Kidney capillary endothelial cell (primary cell): ENCODE results near the gene AP2A2.

Experiments used
- DNase-seq: peaks from one replicate; pipeline ENCODE4 v3.0.0-alpha.2; 2018; ENCODE audit warnings: low spot score

The AP2A2 gene

DNA sequence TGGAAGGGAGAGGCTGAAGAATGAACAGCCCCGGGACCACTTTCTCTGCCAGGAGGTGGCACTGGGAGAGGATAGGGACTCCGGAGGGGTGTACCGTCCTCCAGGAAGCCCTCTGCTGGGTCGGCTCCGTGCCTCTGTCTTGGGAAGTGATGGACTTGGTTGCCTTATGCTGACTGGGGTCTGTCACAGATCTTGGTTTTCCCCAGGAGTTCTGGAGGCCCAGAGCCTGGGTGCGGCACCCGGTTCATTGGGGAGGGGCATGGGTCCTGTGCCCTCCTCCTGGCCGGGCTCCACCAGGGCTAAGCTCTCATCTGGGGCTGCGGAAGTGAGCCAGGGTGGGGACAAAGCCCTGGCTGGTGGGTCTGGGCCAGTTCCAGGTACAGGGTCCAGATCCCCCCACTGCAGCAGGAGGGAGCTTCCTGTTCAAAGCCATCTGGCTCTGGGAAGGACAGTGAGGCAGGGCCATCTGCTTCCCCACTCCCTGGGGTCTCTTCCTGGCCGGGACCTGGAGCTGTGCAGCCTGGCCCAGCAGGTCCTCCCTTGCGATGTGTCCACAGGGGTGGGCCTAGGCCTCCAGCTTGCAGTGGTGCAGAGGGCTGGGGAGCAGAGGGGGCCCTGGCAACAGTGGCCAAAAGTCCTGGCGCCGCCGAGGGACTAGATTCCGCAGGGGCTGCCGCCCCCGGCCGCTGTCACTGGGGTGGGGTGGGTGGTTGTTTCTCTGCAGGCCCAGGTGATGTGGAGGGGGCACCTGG is 1.1 kb upstream of the AP2A2 start:
- no peak for DNase-seq

DNA sequence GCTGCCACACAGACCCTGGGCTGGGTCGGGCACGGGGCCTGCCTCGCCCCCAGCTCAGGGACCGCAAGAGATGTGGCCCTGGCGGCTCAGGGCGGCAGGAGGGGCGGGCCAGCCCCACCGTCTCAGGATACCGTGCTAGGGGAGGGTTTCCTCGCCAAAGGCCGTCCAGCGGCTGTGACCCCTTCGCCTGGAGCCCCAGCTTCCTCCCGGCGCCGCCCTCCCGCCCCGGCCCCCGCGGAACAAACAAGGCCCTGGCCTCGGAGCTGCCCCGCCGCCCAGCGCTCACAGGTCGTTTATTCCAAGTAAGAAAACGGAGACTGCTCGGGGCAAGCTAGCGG is 543 bp upstream of the AP2A2 start:
- no peak for DNase-seq

DNA sequence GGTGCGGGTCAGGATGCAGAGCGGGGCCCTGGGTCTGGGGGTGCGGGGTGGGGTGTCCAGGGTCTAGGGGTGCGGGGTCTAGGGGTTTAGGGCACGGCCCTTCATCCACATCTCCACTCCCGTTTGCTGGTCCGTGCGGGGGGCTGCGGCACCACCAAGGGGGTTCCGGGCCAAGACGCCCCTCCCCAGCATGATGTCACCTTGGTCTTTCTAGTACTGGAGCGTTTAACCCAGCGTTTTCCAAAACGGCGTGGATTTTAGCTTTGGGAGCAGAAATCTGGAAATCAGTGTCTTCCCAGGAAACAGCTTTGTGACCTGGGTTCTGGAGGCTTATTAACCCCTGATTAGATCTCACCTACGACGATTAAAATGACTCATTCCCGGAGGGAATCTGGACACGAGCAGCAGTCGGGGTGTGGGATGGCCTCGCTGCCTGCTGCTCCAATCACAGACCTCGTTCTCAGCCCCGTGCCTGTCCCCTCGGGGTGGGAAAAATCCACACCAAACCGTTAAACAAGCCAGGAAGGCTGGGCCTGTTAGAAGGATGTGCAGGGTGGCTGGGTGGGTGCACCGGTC is 759 bp downstream of the AP2A2 start:
- DNase-seq = no peak

DNA sequence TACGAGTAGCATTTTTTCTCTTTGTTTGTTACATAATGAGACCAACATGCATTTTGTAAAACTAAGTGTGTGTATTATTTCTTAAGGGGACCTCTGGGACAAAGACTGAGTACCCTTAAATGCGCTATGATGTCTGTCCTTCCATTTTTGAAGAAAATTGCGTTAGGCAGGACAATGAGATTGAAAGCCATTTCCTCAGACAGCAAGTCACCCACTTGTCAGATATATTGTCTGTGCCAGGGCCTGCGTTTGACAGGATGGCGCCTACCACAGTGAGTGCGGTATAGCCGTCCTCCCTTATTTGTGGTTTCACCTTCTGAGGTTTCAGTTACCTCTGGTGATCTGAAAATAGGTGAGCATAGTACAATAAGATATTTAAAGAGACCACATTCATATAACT is 2.2 kb downstream of the AP2A2 start:
- no peak for DNase-seq

DNA sequence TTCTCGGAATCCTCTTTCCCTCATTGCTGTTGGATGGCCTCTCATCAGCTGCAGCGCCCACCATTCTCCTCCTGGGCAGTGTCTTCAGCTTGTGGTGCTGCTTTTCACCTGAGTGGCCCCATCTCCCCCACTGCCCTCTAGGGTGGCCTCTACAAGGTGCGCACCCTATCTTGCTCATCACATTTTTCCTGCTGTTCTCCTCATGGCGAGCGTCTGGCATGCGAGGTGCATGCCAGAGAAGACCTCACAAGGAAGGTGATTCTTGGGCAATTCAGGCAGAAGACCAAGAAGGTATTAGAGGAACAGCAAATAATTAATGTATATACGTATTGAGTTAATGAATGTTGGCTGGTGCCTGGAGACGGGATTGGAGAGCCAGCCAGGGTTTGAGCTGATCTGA is 3.1 kb downstream of the AP2A2 start:
- DNase-seq = no peak

DNA sequence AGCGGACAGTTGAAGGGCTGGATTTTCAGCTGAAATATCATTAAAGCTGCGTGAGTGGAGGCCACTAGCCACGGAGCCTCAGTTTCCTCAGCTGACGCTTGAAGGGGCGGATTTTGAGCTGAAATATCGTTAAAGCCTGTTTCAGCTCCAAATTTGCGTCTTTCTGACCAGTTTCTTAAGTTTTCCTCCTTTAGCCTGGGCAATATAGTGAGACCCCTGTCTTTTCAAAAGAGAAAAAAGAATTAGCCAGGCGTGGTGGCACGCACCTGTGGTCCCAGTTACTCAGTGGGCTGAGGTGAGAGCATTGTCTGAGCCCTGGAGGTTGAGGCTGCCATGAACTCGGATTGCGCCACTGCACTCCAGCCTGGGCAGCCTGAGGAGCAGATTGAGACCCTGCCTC is 3.7 kb downstream of the AP2A2 start:
- DNase-seq = no peak

DNA sequence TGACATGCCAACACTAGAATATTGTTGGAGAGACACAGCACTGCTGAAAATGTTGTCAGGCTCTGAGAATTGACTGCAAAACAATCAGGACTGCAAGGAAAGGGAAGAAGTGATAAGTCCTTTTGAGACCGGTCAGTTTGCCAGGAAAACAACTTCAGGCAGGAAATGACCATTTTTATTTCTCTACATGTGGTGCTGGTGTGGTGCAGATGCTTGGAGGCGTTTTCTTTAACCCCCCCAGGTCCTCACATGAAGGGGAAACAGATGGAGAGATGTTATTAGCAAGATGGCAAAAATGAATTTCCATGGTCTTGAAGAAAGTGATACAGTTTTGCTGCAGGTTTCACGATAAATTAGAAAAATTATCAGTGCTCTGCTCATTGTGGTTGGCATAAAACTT is 5.7 kb downstream of the AP2A2 start:
- peak; percentile 65 for DNase-seq

DNA sequence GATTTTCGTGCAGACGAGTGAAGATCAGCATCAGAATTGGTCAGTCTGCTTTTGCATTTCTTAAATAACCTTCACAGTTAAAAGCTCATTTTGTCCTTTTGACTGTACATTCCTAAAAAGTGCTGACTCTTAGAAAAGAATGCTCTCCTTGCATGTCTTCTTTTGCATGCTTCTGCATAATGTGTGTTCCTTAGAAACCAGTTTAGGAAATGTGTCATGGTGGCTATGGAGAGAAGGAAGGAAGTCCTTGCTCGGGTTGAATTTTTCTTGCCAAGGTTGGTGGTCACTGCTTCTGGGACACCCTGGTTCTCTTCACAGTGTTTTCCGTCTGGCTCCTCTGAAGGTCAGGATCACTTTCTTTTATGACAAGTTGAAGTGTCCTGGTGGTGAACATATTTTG is 6.8 kb downstream of the AP2A2 start:
- DNase-seq = peak; percentile 88

DNA sequence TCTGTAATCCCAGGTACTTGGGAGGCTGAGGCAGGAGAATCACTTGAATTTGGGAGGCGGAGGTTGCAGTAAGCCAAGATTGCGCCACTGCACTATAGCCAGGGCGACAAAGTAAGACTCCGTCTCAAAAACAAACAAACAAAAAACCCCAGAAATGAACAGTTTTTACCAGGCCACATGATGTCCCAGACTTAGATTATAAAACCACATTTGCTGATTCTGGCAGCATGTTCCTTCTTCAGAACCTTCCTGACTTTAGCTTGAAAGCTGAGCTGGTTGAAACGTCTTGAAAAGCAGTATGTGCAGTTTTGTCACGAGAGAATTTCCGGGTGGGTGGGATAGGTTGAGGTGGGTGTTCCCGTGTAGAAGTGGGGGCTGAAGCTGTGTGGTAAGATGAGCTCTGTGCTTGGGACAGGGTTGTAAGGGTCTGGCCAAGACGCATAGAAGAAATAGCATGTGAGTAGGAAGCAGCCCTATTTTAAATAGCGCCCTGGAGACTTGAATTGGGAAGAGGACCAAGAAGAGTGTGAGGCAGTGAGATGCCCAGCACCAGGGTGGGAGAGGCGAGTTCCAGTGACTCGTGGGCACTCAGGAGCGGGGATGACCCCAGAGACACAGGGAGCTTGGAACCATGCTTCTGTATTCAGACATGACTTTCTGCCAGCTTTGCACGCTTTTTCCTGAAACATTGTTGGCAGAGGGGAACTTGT is 7.6 kb downstream of the AP2A2 start:
- no peak for DNase-seq

DNA sequence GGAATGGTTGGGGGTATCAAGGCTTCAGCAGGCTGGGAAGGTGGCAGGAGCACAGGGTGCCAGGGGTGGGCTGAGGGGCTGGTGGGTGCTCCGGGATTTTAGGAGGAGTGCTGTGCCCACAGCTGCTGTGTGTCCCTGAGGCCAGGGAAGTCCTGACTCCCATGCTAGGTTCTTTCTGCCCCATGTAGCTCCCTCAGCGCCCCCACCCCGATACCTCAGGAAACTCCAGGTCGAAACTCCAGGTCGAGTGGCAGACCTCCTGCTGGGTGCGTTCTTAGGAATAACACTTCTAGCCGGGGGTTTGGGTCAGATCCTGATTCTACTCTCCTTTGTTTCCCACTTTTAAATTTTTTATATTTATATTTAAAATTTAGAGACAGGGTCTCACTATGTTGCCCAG is 8.3 kb downstream of the AP2A2 start:
- DNase-seq = no peak

DNA sequence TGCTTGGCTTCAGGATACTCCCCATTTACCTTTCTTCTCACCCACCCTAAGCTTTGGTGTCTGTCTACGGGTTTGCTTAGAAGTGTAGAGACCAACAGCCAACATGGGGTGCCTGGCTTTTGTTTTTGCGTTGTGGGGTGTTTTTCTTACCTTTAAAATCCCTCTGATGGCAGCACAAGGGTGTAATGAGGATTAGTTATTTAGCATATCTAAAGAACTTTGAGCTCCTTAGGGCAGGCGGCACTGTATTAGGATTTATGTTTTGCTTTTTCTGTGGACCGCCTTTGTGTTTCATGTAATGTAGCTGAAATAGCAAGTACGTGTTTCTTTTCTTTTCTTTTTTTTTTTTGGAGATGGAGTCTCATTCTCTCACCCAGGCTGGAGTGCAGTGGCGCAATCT is 8.9 kb downstream of the AP2A2 start:
- no peak for DNase-seq

DNA sequence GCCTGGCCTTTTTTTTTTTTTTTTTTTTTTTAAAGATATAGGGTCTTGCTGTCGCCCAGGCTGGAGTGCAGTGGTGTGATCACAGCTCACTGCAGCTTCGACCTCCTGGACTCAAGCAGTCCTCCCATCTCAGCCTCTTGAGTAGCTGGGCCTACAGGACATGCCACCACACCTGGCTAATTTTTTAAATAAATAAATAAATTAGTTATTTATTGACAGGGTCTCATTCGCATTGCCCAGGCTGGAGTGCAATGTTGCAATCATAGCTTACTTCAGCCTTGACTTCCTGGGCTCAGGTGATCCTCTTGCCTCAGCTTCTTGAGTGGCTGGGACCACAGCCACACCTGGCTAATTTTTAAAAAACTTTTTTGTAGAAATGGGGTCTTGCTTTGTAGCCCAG is 10.5 kb downstream of the AP2A2 start:
- DNase-seq = no peak

DNA sequence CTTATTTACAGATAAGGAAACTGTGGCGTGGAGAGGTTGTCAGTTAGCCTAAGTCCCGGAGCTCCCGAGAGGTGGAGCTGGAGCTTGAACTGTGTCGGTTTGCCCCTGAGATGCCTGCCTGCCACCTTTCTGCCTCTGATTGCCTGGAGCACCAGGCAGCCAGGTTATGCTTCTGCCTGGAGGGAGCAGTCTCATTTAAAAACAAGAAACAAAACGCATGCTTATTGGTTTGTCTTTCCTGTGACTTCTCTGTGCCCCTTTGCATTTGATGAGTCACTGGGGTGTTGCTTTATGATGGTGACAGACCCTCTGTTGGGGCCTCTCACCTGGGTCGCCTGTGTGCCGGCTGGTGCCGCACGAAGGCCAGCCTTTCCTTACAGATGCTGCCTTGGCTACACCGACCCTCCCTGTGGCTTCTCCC is 12.2 kb downstream of the AP2A2 start:
- DNase-seq = no peak

DNA sequence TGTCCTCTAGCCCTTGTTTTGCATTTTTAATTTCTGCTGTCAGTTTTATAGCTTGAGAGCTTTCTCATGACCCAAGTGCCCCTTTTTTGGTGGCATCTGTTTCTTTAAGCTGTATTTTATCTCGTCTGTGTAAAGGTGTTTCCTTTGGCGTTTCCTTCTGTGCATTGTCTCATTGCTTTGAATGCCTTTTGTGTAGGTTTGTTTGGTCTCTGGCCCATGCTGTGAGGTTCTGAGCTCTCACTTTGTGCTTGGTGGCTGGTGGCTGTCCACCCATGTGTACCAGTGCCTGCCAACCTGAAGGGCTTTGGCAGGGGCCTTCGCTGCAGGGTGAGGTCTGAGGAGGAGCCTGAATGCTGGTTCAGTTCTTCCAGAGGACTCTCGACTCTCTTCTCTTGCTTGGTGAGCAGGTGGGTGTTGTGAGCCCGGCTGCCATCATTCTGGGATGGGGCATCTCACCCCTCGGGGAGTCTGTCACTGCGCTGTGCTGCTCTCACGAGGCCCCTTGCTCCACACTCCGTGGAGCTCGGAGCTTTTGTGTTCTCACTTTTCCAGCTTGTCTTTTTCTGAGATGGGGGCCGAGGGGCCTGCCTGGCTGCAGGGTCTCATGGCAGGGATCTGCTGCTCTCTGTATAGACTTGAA is 14.9 kb downstream of the AP2A2 start:
- DNase-seq = no peak

DNA sequence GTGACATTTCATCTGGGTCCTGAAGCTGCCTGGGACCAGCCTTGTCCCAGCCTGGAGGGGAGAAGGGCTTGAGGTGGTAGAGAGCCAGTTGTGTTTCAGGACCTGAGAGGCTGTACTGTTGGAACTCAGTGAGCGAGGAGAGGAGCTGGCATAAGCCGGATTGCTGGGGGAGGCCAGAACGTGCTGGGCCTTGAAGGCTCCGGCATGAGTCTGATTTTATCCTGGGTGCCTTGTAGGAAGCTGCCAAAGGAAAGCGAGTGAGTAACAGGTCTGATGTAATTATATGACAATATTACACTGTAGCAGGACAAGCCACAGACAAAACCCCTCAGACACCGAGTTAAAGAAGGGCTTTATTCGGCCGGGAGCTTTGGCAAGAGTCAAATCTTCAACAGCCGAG is 17.2 kb downstream of the AP2A2 start:
- DNase-seq = no peak

DNA sequence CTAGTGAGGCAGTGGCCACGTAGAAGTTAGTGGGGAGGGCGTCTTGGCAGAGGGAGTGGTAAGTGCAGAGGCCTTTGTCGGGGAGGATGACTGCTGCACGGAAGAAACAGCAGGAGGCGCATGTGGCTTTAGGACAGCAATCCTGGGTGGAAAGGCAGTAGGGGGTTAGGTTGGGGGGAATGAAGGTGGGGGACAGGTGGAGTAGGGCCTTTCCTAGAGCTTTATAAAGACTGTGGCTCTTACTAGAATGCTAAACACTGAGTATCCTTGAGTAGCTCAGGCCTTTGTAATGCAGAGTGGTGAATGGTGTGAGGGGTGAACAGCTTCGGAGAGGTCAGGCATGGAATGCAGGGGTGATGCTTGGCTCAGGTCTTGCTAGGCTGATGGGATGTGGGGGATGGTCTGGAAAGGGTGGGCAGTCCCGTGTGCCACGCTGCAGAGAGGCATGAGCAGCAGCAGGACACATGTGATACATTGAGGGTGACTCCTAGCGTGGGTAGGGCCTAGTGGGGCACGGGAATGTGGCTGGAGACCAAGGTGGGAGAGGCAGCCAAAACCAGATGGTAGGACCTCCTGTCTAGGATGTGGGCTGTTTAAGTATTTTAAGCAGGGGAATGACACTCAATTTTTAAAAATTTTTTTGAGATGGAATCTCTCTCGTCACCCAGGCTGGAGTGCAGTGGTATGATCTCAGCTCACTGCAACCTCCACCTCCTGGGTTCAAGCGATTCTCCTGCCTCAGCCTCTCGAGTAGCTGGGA is 19.2 kb downstream of the AP2A2 start:
- no peak for DNase-seq

DNA sequence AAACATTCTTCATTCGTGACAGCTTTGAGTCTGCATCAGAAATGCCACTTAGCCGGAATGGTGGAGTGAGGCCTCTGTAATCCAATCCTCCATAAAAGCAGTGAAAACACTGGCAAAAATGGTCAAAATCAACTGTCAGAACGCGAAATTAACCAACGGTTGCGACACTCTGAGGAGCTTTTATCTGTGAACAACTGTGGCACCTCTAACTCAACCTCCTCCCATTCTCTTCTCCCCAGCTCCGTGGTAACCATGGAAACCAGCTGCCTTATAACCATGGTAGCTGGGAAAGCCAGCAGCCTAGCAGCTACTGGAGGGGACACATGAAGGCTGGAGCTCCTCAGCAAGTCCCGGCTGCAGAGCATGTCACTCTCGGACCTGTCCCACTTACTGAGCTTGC is 20.3 kb downstream of the AP2A2 start:
- DNase-seq = no peak

DNA sequence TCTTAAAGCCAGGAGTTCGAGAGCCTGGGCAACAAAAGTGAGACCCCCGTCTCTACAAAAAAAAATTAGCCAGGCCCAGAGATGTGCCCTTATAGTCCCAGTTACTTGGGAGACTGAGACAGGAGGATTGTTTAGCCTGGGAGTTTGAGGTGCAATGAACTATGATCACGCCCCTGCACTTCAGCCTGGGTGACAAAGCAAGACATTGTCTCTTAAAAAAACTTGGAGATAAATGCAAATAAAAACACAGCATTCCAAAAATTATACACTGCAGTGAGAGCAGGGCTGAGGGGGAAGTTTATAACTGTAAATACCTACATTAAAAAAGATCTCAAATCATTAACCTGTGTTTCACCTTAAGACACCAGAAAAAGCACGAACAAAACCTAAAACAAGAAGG is 22.1 kb downstream of the AP2A2 start:
- DNase-seq = no peak

DNA sequence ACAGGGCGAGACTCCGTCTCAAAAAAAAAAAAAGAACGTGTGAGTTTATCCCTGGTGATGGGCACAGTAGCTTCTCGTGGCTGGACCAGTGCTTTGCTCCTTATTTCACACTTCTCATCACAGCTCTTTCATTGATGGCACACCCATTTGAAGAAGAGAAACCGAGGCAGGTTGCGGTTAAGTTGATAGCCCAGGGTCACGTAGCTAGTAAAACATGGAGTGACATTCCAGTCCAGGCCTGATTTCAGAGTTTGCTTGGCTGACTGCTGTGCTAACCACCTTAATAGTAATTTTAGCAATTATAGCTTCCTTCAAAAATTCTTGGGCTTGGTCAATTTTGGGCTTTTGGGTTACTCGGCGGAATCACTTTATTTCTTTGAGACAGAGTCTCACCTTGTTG is 25.8 kb downstream of the AP2A2 start:
- no peak for DNase-seq

DNA sequence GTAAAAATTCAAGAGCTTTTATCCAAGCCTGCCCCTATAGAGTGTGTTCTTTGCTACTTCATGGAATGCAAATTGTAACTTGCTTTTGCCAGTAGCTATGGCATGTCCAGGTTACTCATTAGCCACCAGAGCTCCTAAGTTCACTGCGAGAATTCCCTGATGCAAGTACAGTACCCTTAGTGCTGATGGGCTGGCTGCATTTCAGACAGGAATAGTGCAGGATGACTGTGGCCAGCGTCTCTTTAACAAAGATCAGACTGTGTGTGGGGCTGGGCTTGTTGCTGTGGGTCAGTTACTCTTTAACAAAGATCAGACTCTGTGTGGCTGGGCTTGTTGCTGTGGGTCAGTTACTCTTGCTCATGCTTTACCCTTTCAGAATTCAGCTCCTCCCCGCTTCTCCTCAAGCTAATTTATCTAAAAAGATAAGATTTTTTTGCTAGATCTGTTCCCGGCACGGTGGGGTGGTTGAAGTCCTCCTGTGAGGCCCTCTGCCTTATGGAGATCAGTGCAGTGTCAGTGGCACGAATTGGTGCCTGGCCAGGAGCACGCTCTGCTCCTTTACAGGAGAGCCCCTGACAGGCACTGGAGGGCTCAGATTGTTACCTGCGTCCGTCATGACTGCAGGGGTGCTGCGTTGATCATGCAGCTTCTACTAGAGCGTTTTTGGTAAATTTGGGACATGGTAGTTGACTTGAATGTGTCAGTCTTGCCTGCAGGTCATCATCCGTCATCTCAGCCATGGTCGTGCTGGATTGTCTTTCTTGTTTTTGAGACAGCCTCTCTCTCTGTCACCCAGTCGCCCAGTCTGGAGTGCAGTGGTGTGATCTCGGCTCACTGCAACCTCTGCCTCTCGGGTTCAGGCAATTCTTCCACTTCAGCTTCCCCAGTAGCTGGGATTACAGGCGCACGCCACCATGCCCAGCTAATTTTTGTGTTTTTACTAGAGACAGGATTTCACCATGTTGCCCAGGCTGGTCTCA is 27.0 kb downstream of the AP2A2 start:
- DNase-seq = no peak

DNA sequence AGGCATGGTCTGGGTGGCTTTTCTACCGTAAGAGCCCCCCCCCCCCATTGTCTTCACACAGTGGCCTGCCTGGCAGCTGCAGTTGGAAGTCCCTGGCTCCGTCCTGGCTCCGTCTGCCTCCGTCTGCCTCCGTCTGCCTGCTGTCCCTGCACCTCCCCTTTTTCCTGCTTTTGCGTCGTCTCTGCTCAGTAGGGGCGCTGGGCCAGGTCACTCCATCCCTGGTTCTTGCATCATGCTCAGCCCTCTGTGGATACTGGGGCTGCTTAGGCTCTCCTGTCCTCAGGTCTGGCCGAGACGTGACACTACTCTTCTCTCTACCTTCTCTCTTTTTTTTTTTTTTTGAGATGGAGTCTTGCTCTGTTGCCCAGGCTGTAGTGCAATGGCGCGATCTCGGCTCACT is 27.8 kb downstream of the AP2A2 start:
- no peak for DNase-seq
